HL-60 (cell line): ENCODE measurements around the gene SLC16A7.

Experiments
- CTCF ChIP-seq: IDR thresholded peaks from one replicate; pipeline ENCODE4 v1.5.1; 2011; ENCODE audit warnings: low read length, control low read depth, inconsistent platforms; ENCODE audit not compliant: insufficient read depth
- POLR2AphosphoS5 ChIP-seq: IDR thresholded peaks from 2 replicates; pipeline ENCODE4 v1.6.1; 2012; ENCODE audit warnings: low read depth
- TF ChIP-seq, protein P1 (sequence below): IDR thresholded peaks from 2 replicates; pipeline ENCODE4 v1.6.1; 2012; ENCODE audit warnings: low read depth; ENCODE audit not compliant: insufficient replicate concordance

GRCh38 chr12:59632408-59632807 is 36.6 kb downstream of the SLC16A7 start:
- TF ChIP-seq, protein P1, sequence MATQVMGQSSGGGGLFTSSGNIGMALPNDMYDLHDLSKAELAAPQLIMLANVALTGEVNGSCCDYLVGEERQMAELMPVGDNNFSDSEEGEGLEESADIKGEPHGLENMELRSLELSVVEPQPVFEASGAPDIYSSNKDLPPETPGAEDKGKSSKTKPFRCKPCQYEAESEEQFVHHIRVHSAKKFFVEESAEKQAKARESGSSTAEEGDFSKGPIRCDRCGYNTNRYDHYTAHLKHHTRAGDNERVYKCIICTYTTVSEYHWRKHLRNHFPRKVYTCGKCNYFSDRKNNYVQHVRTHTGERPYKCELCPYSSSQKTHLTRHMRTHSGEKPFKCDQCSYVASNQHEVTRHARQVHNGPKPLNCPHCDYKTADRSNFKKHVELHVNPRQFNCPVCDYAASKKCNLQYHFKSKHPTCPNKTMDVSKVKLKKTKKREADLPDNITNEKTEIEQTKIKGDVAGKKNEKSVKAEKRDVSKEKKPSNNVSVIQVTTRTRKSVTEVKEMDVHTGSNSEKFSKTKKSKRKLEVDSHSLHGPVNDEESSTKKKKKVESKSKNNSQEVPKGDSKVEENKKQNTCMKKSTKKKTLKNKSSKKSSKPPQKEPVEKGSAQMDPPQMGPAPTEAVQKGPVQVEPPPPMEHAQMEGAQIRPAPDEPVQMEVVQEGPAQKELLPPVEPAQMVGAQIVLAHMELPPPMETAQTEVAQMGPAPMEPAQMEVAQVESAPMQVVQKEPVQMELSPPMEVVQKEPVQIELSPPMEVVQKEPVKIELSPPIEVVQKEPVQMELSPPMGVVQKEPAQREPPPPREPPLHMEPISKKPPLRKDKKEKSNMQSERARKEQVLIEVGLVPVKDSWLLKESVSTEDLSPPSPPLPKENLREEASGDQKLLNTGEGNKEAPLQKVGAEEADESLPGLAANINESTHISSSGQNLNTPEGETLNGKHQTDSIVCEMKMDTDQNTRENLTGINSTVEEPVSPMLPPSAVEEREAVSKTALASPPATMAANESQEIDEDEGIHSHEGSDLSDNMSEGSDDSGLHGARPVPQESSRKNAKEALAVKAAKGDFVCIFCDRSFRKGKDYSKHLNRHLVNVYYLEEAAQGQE, result no peak
- TF ChIP-seq POLR2AphosphoS5, result no peak
- TF ChIP-seq CTCF, result no peak
